ENCODE measurements around the gene CUL4A. TPM values are rescaled to one million over a fixed set of nuclear protein-coding genes. Genes with fewer than 3 reads are reported as not detected.

The CUL4A gene
- total and polyA plus RNA-seq, 2 donors (not counting 1 experiment from before 2014, with no cell fraction given) = 37.5 to 80.4 TPM

GRCh38 chr13:113304121-113304520 is 94.7 kb downstream of the CUL4A start:
- ChIA-PET CTCF (no interaction called here), POLR2A (no interaction called here)
- H3K27me3 Mint-ChIP-seq = no peaks in the 10 kb centered on the region
- ATAC-seq (ENCODE audit: low read depth) (no peak), DNase-seq (no peak)
- Histone ChIP-seq H4K20me1 (ENCODE audit: control insufficient read depth, insufficient read depth, low read length, poor library complexity, severe bottlenecking) (peaks cover 70% of the 10 kb centered on the region), H3K27me3 (replicated peaks in 1 of 4; ENCODE audit: control extremely low read depth in 1 of 4, control insufficient read depth in 3 of 4, insufficient read depth in 4 of 4, low read length in 3 of 4) (no peaks in the 10 kb centered on the region), H2AFZ (ENCODE audit: insufficient read depth, low read depth, low read length, poor library complexity, severe bottlenecking) (no peak overlapping the region), H3K27ac (ENCODE audit: low read length in 2 of 2) (no peak overlapping the region), H3K4me2 (replicated peaks; ENCODE audit: low read depth, low read length, poor library complexity, severe bottlenecking) (no peak overlapping the region), H3K4me3 (ENCODE audit: control extremely low read depth in 1 of 5, extremely low read depth in 1 of 5, insufficient read depth in 1 of 5, low read depth in 2 of 5, low read length in 4 of 5) (no peak overlapping the region), H3K9me3 (ENCODE audit: control extremely low read depth in 1 of 3, control insufficient read depth in 2 of 3, insufficient read depth in 1 of 3, low read length in 2 of 3) (peaks cover 0 to 3% (median 0%) of the 10 kb centered on the region in 3 donors), H3K79me2 (ENCODE audit: control insufficient read depth, insufficient read depth, low read length) (peaks cover 84% of the 10 kb centered on the region), H3K4me1 (ENCODE audit: control insufficient read depth in 2 of 2, insufficient read depth in 2 of 2, low read length in 2 of 2) (peaks cover 0 to 4% of the 10 kb centered on the region in 2 donors), H3K9ac (ENCODE audit: low read length) (no peak overlapping the region), H3K36me3 (replicated peaks in 1 of 2; ENCODE audit: control extremely low read depth in 1 of 2, control insufficient read depth in 1 of 2, extremely low read depth in 1 of 2, insufficient read depth in 2 of 2, low read length in 1 of 2) (peaks cover 0 to 16% of the 10 kb centered on the region in 2 experiments)
- H3K9me3 Mint-ChIP-seq (ENCODE audit: insufficient read depth) = no peaks in the 10 kb centered on the region
- no peak overlapping the region for H3K27ac Mint-ChIP-seq
- intact Hi-C loops (cut with micrococcal nuclease) = no loop called here
- H3K4me3 Mint-ChIP-seq = no peak overlapping the region
- H3K4me1 Mint-ChIP-seq = peaks cover 20% of the 10 kb centered on the region
- TF ChIP-seq CTCF (IDR thresholded peaks at IDR 0.05) = no peak
- TF ChIP-seq EZH2 (IDR thresholded peaks at IDR 0.05; ENCODE audit: borderline replicate concordance, insufficient read depth, low read depth, low read length, poor library complexity, severe bottlenecking) = no peak
- WGBS (ENCODE audit: insufficient coverage) = over 99% methylated on average over 6 of the region's 7 CpGs

- Histone ChIP-seq H3K4me3 (ENCODE audit: control extremely low read depth in 1 of 5, extremely low read depth in 1 of 5, insufficient read depth in 1 of 5, low read depth in 2 of 5, low read length in 4 of 5) (no peak overlapping the region), H3K79me2 (ENCODE audit: control insufficient read depth, insufficient read depth, low read length) (peaks cover 81% of the 10 kb centered on the region), H2AFZ (ENCODE audit: insufficient read depth, low read depth, low read length, poor library complexity, severe bottlenecking) (no peak overlapping the region), H3K36me3 (replicated peaks in 1 of 2; ENCODE audit: control extremely low read depth in 1 of 2, control insufficient read depth in 1 of 2, extremely low read depth in 1 of 2, insufficient read depth in 2 of 2, low read length in 1 of 2) (peaks cover 3 to 21% of the 10 kb centered on the region in 2 experiments), H4K20me1 (ENCODE audit: control insufficient read depth, insufficient read depth, low read length, poor library complexity, severe bottlenecking) (peaks cover 67% of the 10 kb centered on the region), H3K4me1 (ENCODE audit: control insufficient read depth in 2 of 2, insufficient read depth in 2 of 2, low read length in 2 of 2) (no peaks in the 10 kb centered on the region), H3K27me3 (replicated peaks in 1 of 4; ENCODE audit: control extremely low read depth in 1 of 4, control insufficient read depth in 3 of 4, insufficient read depth in 4 of 4, low read length in 3 of 4) (no peaks in the 10 kb centered on the region), H3K27ac (ENCODE audit: low read length in 2 of 2) (no peak overlapping the region), H3K9ac (ENCODE audit: low read length) (no peak overlapping the region), H3K9me3 (ENCODE audit: control extremely low read depth in 1 of 3, control insufficient read depth in 2 of 3, insufficient read depth in 1 of 3, low read length in 2 of 3) (peaks cover 0 to 1% (median 0%) of the 10 kb centered on the region in 3 donors), H3K4me2 (replicated peaks; ENCODE audit: low read depth, low read length, poor library complexity, severe bottlenecking) (no peak overlapping the region)
- intact Hi-C loops (cut with micrococcal nuclease) = no loop called here
- CTCF ChIA-PET = interaction anchor here (0.6 kb wide), 1 partner anchor 151 kb away, joined by 3 read pairs; no protein-coding TSS in a partner anchor
- peaks cover 13% of the 10 kb centered on the region for H3K4me1 Mint-ChIP-seq
- H3K9me3 Mint-ChIP-seq (ENCODE audit: insufficient read depth) = no peaks in the 10 kb centered on the region
- DNase-seq (no peak), ATAC-seq (ENCODE audit: low read depth) (no peak)
- WGBS (ENCODE audit: insufficient coverage) = 90% methylated on average over 3 of the region's 7 CpGs
- TF ChIP-seq EZH2 (IDR thresholded peaks at IDR 0.05; ENCODE audit: borderline replicate concordance, insufficient read depth, low read depth, low read length, poor library complexity, severe bottlenecking) (no peak), CTCF (IDR thresholded peaks at IDR 0.05) (no peak)
- no peak overlapping the region for H3K4me3 Mint-ChIP-seq
- POLR2A ChIA-PET = no interaction called here
- no peaks in the 10 kb centered on the region for H3K27me3 Mint-ChIP-seq
- no peak overlapping the region for H3K27ac Mint-ChIP-seq
Observed at GRCh38 chr13:113305208-113305607, 95.8 kb downstream of the CUL4A start.
